COLO829 (cell line): ENCODE measurements around the gene TAS2R60.
"Not testable (repeated sequence)": the region's sequence is repeated elsewhere in the genome, so short reads cannot be mapped to it uniquely, and the experiment has no call there.

Source experiments
- DNase-seq: peaks from one replicate; pipeline ENCODE4 v3.0.0; 2012; ENCODE audit warnings: low spot score

The TAS2R60 gene

GRCh38 chr7:143443153-143443552, at the start of gene TAS2R60:
TAS2R60 (plus strand) TSS chr7:143443453; CDS start chr7:143443453, 0 bp downstream.
- no peak for DNase-seq

GRCh38 chr7:143394068-143394467, 49.2 kb upstream of the TAS2R60 start:
- no peak for DNase-seq

- DNase-seq = no peak
Measured at GRCh38 chr7:143394777-143395176, 48.5 kb upstream of the TAS2R60 start.

GRCh38 chr7:143395187-143396149, 47.8 kb upstream of the TAS2R60 start:
- no peak for DNase-seq

GRCh38 chr7:143396182-143396581, 47.1 kb upstream of the TAS2R60 start:
- no peak for DNase-seq

- DNase-seq = no peak
Measured at GRCh38 chr7:143396625-143397556, 46.4 kb upstream of the TAS2R60 start.

- DNase-seq = no peak
Measured at GRCh38 chr7:143397710-143398530, 45.3 kb upstream of the TAS2R60 start.

GRCh38 chr7:143398616-143399015, 44.6 kb upstream of the TAS2R60 start:
- no peak for DNase-seq

- DNase-seq = no peak
Measured at GRCh38 chr7:143399151-143399550, 44.1 kb upstream of the TAS2R60 start.

- DNase-seq = no peak
Measured at GRCh38 chr7:143399642-143400041, 43.6 kb upstream of the TAS2R60 start.

GRCh38 chr7:143401265-143401664, 42.0 kb upstream of the TAS2R60 start:
- DNase-seq = no peak

GRCh38 chr7:143402233-143402632, 41.0 kb upstream of the TAS2R60 start:
- DNase-seq = not testable (repeated sequence)

- no peak for DNase-seq
Measured at GRCh38 chr7:143405173-143406001, 37.9 kb upstream of the TAS2R60 start.

GRCh38 chr7:143406002-143406357, 37.3 kb upstream of the TAS2R60 start:
- DNase-seq = no peak

GRCh38 chr7:143407287-143408251, 35.7 kb upstream of the TAS2R60 start:
- no peak for DNase-seq

- no peak for DNase-seq
Measured at GRCh38 chr7:143408252-143408685, 35.0 kb upstream of the TAS2R60 start.

- no peak for DNase-seq
Measured at GRCh38 chr7:143408686-143409561, 34.3 kb upstream of the TAS2R60 start, which contains the start of gene EPHA1. EPHA1 (minus strand) TSS chr7:143408856; CDS start chr7:143408805, 51 bp downstream.

- DNase-seq = no peak
Measured at GRCh38 chr7:143410521-143411004, 32.7 kb upstream of the TAS2R60 start.
